Bronchial epithelial cell (primary cell): Measurements from ENCODE around the gene ESPL1. TPM values are rescaled to one million over a fixed set of nuclear protein-coding genes. Genes with fewer than 3 reads are reported as not detected.
A peak's percentile ranks its signal among the peaks of the same experiment; 100 is the strongest.

Experiments
- DNase-seq: peaks from one replicate; pipeline ENCODE4 v3.0.0-alpha.2; 2010; ENCODE audit warnings: low read depth
- FAIRE-seq: peaks from 2 replicates; lab custom pipeline; 2011; peaks lifted over from hg19 to GRCh38; lab: Jason Lieb, UNC
- H3K27me3 ChIP-seq: 2 replicates; pipeline ENCODE4 v1.5.1; 2011; ENCODE audit warnings: low read length; ENCODE audit not compliant: control insufficient read depth, insufficient read depth
- H3K36me3 ChIP-seq: 2 replicates; pipeline ENCODE4 v1.5.1; 2011; ENCODE audit warnings: low read length; ENCODE audit not compliant: control insufficient read depth, insufficient read depth
- H3K4me3 ChIP-seq: 2 replicates; pipeline ENCODE4 v1.5.1; 2011; ENCODE audit warnings: mild to moderate bottlenecking, low read depth, low read length, control low read depth
- total RNA-seq: library from RNA; depleted of rRNA; stranded (reverse); fragments of >200 nt; gene quantifications from 2 replicates; pipeline ENCODE4 v1.2.1, GENCODE V29; 2014
- TF ChIP-seq, protein P1 (sequence below): IDR thresholded peaks from 2 replicates; pipeline ENCODE4 v1.5.1; 2011; ENCODE audit warnings: mild to moderate bottlenecking, moderate library complexity, low read length, control low read depth, inconsistent platforms; ENCODE audit not compliant: insufficient read depth, severe bottlenecking

Gene ESPL1
- total RNA-seq, 1 donor from 2014 or later: 0.26 TPM

DNA sequence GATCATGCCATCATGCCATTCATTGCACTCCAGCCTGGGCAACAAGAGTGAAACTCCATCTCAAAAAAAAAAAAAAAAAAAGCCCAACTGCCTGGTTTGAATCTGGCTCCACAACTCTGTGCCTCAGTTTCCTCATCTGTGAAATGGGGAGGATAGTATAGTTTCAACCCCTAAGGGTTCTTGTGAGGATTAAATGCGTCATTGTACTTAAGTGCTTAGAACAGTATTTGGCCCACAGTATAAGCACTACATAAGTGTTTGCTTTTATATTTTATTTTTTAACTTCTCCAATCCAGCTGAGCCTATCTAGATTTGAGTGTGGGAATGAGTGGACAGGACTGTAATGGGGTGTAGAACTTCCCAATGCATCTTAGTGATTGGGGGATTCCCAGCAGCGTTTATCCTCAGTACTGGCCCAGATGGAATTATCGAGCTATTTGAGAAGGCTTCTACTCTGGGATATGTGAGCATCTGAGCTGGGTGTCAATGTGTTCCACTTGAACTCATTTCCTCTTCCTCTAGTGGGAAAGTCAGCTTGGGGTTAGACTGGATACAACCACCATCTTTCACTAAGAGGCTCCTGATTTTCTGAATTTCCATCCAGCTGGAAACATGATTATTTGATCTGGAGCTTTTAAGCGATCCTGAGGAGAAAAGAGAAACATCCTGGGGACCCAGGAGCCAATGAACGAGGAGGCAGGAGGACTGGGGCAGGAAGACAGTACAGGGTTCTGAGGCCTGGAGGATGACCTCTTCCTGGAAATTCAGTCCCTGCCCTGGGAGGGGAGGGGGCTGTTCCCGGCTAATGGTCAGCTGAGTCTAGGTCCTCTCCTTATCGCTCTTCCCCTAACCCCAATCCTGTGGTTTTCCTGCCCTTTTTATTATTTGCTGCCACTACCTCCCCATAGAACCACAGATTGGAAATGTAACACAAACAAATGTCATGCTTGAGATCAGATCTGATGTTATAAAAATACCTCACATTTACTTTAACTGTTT, 9.3 kb upstream of the ESPL1 start:
- DNase-seq: no peak
- TF ChIP-seq, protein P1, sequence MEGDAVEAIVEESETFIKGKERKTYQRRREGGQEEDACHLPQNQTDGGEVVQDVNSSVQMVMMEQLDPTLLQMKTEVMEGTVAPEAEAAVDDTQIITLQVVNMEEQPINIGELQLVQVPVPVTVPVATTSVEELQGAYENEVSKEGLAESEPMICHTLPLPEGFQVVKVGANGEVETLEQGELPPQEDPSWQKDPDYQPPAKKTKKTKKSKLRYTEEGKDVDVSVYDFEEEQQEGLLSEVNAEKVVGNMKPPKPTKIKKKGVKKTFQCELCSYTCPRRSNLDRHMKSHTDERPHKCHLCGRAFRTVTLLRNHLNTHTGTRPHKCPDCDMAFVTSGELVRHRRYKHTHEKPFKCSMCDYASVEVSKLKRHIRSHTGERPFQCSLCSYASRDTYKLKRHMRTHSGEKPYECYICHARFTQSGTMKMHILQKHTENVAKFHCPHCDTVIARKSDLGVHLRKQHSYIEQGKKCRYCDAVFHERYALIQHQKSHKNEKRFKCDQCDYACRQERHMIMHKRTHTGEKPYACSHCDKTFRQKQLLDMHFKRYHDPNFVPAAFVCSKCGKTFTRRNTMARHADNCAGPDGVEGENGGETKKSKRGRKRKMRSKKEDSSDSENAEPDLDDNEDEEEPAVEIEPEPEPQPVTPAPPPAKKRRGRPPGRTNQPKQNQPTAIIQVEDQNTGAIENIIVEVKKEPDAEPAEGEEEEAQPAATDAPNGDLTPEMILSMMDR: no peak
- H3K36me3 ChIP-seq: peaks cover 2% of the 10 kb centered on the region
- no peak for FAIRE-seq
- no peaks in the 10 kb centered on the region for H3K27me3 ChIP-seq
- no peak overlapping the region for H3K4me3 ChIP-seq

GRCh38 chr12:53259891-53260290, 8.2 kb upstream of the ESPL1 start:
- H3K27me3 ChIP-seq: no peaks in the 10 kb centered on the region
- no peak overlapping the region for H3K4me3 ChIP-seq
- peaks cover under 1% of the 10 kb centered on the region for H3K36me3 ChIP-seq
- no peak for DNase-seq
- FAIRE-seq: no peak
- TF ChIP-seq, protein P1: no peak

DNA sequence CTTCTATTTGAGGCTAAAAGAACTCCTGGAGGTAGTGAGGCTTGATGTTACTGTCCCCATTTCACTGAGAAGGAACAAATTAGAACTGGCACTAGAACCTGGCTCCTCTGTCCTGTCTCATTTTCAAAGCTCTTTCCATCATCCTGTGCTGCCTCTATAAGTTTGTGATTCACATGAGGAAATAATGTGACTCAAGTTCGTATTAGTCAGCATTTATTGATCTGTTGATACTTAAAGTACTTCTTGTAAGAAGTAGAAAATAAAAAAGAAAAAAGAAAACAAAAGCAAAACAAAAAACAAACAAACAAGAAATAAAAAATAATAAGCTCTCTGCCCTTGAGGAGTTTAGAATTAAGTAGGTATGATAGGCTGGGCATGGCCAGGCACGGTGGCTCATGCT, 2.3 kb upstream of the ESPL1 start:
- Histone ChIP-seq H3K36me3 (no peaks in the 10 kb centered on the region), H3K4me3 (no peak overlapping the region), H3K27me3 (no peaks in the 10 kb centered on the region)
- FAIRE-seq (no peak), DNase-seq (peak; percentile 69)
- TF ChIP-seq, protein P1: no peak

GRCh38 chr12:53267306-53267998, 647 bp upstream of the ESPL1 start:
- Histone ChIP-seq H3K4me3 (peak overlapping the region; percentile 62), H3K36me3 (no peaks in the 10 kb centered on the region), H3K27me3 (no peaks in the 10 kb centered on the region)
- no peak for FAIRE-seq
- TF ChIP-seq, protein P1: no peak
- DNase-seq: no peak

- TF ChIP-seq, protein P1: no peak
Observed at GRCh38 chr12:53268630-53269562, 797 bp downstream of the ESPL1 start.

More at GRCh38 chr12:53268630-53269562, 797 bp downstream of the ESPL1 start:
- Histone ChIP-seq H3K4me3 (peak overlapping the region; percentile 62), H3K27me3 (no peaks in the 10 kb centered on the region), H3K36me3 (no peaks in the 10 kb centered on the region)
- DNase-seq (no peak), FAIRE-seq (no peak)
